Small intestine (tissue), 7 donors: Measurements from ENCODE around the gene KCND1. TPM values are rescaled to one million over a fixed set of nuclear protein-coding genes. Genes with fewer than 3 reads are reported as not detected.

Experiments
- DNase-seq, 2 donors: peaks; one replicate each; pipeline versions ENCODE4 v3.0.0 to v3.0.0-alpha.2; 2013
- FAIRE-seq: peaks from 2 replicates; lab custom pipeline; 2012; peaks lifted over from hg19 to GRCh38; lab: Jason Lieb, UNC
- H3K27ac ChIP-seq, 3 donors: one replicate each; pipeline ENCODE4 v1.5.1; 2013; ENCODE audit warnings: low read length in 2 of 3, mild to moderate bottlenecking in 2 of 3, control low read depth in 1 of 3, inconsistent platforms in 1 of 3, low read depth in 1 of 3, moderate library complexity in 1 of 3
- H3K27me3 ChIP-seq, 3 donors: one replicate each; pipeline ENCODE4 v1.6.1; 2013; ENCODE audit warnings: low read length in 3 of 3, inconsistent platforms in 1 of 3; ENCODE audit not compliant: control insufficient read depth in 3 of 3, insufficient read depth in 3 of 3
- H3K36me3 ChIP-seq, 3 donors: one replicate each; pipeline ENCODE4 v1.6.1; 2013; ENCODE audit warnings: low read length in 3 of 3, inconsistent platforms in 1 of 3, low read depth in 1 of 3, mild to moderate bottlenecking in 1 of 3, moderate library complexity in 1 of 3; ENCODE audit not compliant: control insufficient read depth in 3 of 3, insufficient read depth in 2 of 3
- H3K4me1 ChIP-seq, 3 donors: one replicate each; pipeline ENCODE4 v1.6.1; 2013; ENCODE audit warnings: low read length in 2 of 3, inconsistent platforms in 1 of 3, low read depth in 1 of 3, mild to moderate bottlenecking in 1 of 3, moderate library complexity in 1 of 3; ENCODE audit not compliant: control insufficient read depth in 3 of 3, insufficient read depth in 2 of 3
- H3K4me3 ChIP-seq, 3 donors: one replicate each; pipeline ENCODE4 v1.5.1; 2013; ENCODE audit warnings: low read length in 3 of 3, control low read depth in 1 of 3, inconsistent platforms in 1 of 3, low read depth in 1 of 3, mild to moderate bottlenecking in 1 of 3, moderate library complexity in 1 of 3
- H3K9me3 ChIP-seq, 2 donors: one replicate each; pipeline ENCODE4 v1.6.1; 2013; ENCODE audit warnings: low read depth in 1 of 2, low read length in 1 of 2; ENCODE audit not compliant: control insufficient read depth in 2 of 2, insufficient read depth in 1 of 2
- WGBS, 3 donors: extraction: QIAGEN DNeasy Blood & Tissue Kit; methylation state at CpG; one replicate each; pipeline ENCODE4 v1.1.7; 2013; 5-methylcytosine and 5-hydroxymethylcytosine counted together
- polyA plus RNA-seq, 4 donors: library from polyadenylated mRNA; stranded (reverse) in 3 of 4; unstranded in 1 of 4; fragments of 200-250 nt in 3 of 4; fragments of 120-200 nt in 1 of 4; gene quantifications; one replicate each; pipeline versions ENCODE4 v1.2.1 to v1.2.3, GENCODE V29; 2013
- donor health status: healthy with polysubstance abuse.
- donor health status: control.
- donor health status: control.
- donor health status: Bipolar disorder and iron deficiency.
- donor health status: healthy.

The KCND1 gene
- polyA plus RNA-seq, 4 donors, result 0.27 to 1.7 (median 0.78) TPM

GRCh38 chrX:48918643-48919340, 52.9 kb downstream of the KCND1 start, which contains the start of gene PIM2:
PIM2 (minus strand) TSS chrX:48919024; CDS start chrX:48918834, 190 bp downstream.
- 1 to 44% (median 8%) methylated on average over 20 to 55 of the region's 55 CpGs for WGBS, 3 donors
- peak; percentile 91 to 92 for DNase-seq
- peak within 1 kb of the TSS; percentile 27 to 93 (median 82) for H3K27ac ChIP-seq
- peaks cover 4 to 45% (median 8%) of the 10 kb centered on the region in 3 donors for H3K36me3 ChIP-seq
- peaks cover 0 to 12% (median 0%) of the 10 kb centered on the region in 3 donors for H3K4me1 ChIP-seq
- no peaks in the 10 kb centered on the region for H3K27me3 ChIP-seq
- peak within 1 kb of the TSS; percentile 56 to 79 (median 78) for H3K4me3 ChIP-seq
- FAIRE-seq, result peak; percentile 90
- H3K9me3 ChIP-seq, result no peaks in the 10 kb centered on the region

- WGBS, 3 donors, result 5 to 43% (median 13%) methylated on average over 13 to 23 of the region's 23 CpGs
- peak overlapping the region; percentile 25 to 82 (median 82) for H3K27ac ChIP-seq
- no peaks in the 10 kb centered on the region for H3K27me3 ChIP-seq
- H3K4me1 ChIP-seq, result peaks cover 0 to 12% (median 0%) of the 10 kb centered on the region in 3 donors
- peaks cover 3 to 41% (median 9%) of the 10 kb centered on the region in 3 donors for H3K36me3 ChIP-seq
- DNase-seq (no peak), FAIRE-seq (no peak)
- H3K9me3 ChIP-seq, result no peaks in the 10 kb centered on the region
- H3K4me3 ChIP-seq, result peak overlapping the region; percentile 56 to 79 (median 78)
These were observed 53.4 kb downstream of the KCND1 start for GRCh38 chrX:48918301-48918642.

- FAIRE-seq (no peak), DNase-seq (peak; percentile 90 to 91)
- H3K27me3 ChIP-seq, result no peaks in the 10 kb centered on the region
- H3K9me3 ChIP-seq, result no peaks in the 10 kb centered on the region
- peak overlapping the region; percentile 56 to 79 (median 78) for H3K4me3 ChIP-seq
- H3K27ac ChIP-seq, result peak overlapping the region in 1 of 3 donors; percentile 82
- H3K4me1 ChIP-seq, result peaks cover 0 to 18% (median 0%) of the 10 kb centered on the region in 3 donors
- WGBS, 3 donors, result 9 to 38% (median 14%) methylated on average over 24 to 27 of the region's 27 CpGs
- H3K36me3 ChIP-seq, result peaks cover 0 to 34% (median 5%) of the 10 kb centered on the region in 3 donors
These were observed 54.3 kb downstream of the KCND1 start for GRCh38 chrX:48917139-48918001.

GRCh38 chrX:48914593-48915493, 56.8 kb downstream of the KCND1 start:
- no peak for FAIRE-seq
- peaks cover 0 to 15% (median 0%) of the 10 kb centered on the region in 3 donors for H3K4me1 ChIP-seq
- no peaks in the 10 kb centered on the region for H3K27me3 ChIP-seq
- WGBS, 3 donors, result 88 to 90% (median 88%) methylated on average over 13 of the region's 13 CpGs
- no peak overlapping the region for H3K4me3 ChIP-seq
- H3K27ac ChIP-seq, result no peak overlapping the region
- no peaks in the 10 kb centered on the region for H3K9me3 ChIP-seq
- peaks cover 0 to 23% (median 5%) of the 10 kb centered on the region in 3 donors for H3K36me3 ChIP-seq
- DNase-seq, result no peak

GRCh38 chrX:48913605-48914366, 57.9 kb downstream of the KCND1 start:
- peaks cover 0 to 28% (median 5%) of the 10 kb centered on the region in 3 donors for H3K36me3 ChIP-seq
- H3K4me1 ChIP-seq, result peaks cover 0 to 11% (median 0%) of the 10 kb centered on the region in 3 donors
- no peaks in the 10 kb centered on the region for H3K27me3 ChIP-seq
- no peaks in the 10 kb centered on the region for H3K9me3 ChIP-seq
- DNase-seq (no peak), FAIRE-seq (no peak)
- WGBS, 3 donors, result 84 to 90% (median 89%) methylated on average over 3 to 5 of the region's 5 CpGs
- peak overlapping the region in 2 of 3 donors; percentile 0 to 58 for H3K27ac ChIP-seq
- no peak overlapping the region for H3K4me3 ChIP-seq

GRCh38 chrX:48911412-48912182, 60.0 kb downstream of the KCND1 start, which contains the start of gene SLC35A2:
SLC35A2 (minus strand) TSS chrX:48911646; CDS start chrX:48911636, 10 bp downstream.
- Histone ChIP-seq H3K27ac (peak within 1 kb of the TSS; percentile 74 to 99 (median 88)), H3K4me1 (peaks cover 0 to 7% (median 0%) of the 10 kb centered on the region in 3 donors), H3K9me3 (no peaks in the 10 kb centered on the region), H3K27me3 (no peaks in the 10 kb centered on the region), H3K36me3 (peaks cover 0 to 37% (median 5%) of the 10 kb centered on the region in 3 donors), H3K4me3 (peak within 1 kb of the TSS; percentile 43 to 91 (median 75))
- DNase-seq (peak; percentile 89 to 92), FAIRE-seq (peak; percentile 85)
- WGBS, 3 donors, result 0 to 36% (median 15%) methylated on average over 35 to 60 of the region's 60 CpGs
